HepG2 (cell line): ENCODE measurements around the gene CD7. TPM values are rescaled to one million over a fixed set of nuclear protein-coding genes. Genes with fewer than 3 reads are reported as not detected.

Experiments used
- FOXK1 ChIP-seq: sonication (generic); formaldehyde crosslinking; IDR thresholded peaks from 2 replicates; pipeline ENCODE4 v1.4.0; 2020; ENCODE audit warnings: low read depth, missing genetic modification reagents, borderline replicate concordance
- FOXP1 ChIP-seq, 2 experiments: fragments of 450-650 bp in 1 of 2; IDR thresholded peaks; 2 replicates each; pipeline ENCODE4 v1.6.1; 2017 to 2018; ENCODE audit warnings: antibody characterized with exemption in 1 of 2
- GATAD1 ChIP-seq: IDR thresholded peaks from 2 replicates; pipeline ENCODE4 v1.6.1; 2016; ENCODE audit warnings: missing genetic modification reagents, missing compliant biosample characterization
- HCFC1 ChIP-seq: fragments of 150-350 bp; IDR thresholded peaks from 2 replicates; pipeline ENCODE4 v1.6.1; 2014; ENCODE audit warnings: low read depth, low read length
- HNF4G ChIP-seq, 2 experiments: sonication (generic) in 1 of 2; formaldehyde crosslinking in 1 of 2; IDR thresholded peaks; 2 replicates each; pipeline versions ENCODE4 v1.4.0 to v1.6.1; 2011 to 2020; ENCODE audit warnings: borderline replicate concordance in 2 of 2, low read depth in 2 of 2, mild to moderate bottlenecking in 2 of 2, low read length in 1 of 2, missing genetic modification reagents in 1 of 2, moderate library complexity in 1 of 2
- HOXA7 ChIP-seq: sonication (generic); formaldehyde crosslinking; IDR thresholded peaks from 2 replicates; pipeline ENCODE4 v1.8.1; 2022; ENCODE audit warnings: mild to moderate bottlenecking, missing genetic modification reagents, moderate library complexity
- MIER3 ChIP-seq: IDR thresholded peaks from 2 replicates; pipeline ENCODE4 v1.6.1; 2016; ENCODE audit warnings: missing compliant biosample characterization, borderline replicate concordance
- MTA3 ChIP-seq: sonication (generic); formaldehyde crosslinking; IDR thresholded peaks from 2 replicates; pipeline ENCODE4 v1.4.0; 2020; ENCODE audit warnings: missing genetic modification reagents
- NBN ChIP-seq: fragments of 450-650 bp; conservative IDR thresholded peaks from 2 replicates; pipeline ENCODE4 v1.6.1; 2017
- SMAD1 ChIP-seq: sonication (generic); formaldehyde crosslinking; IDR thresholded peaks from 2 replicates; pipeline ENCODE4 v1.4.0; 2020; ENCODE audit warnings: missing genetic modification reagents, low read depth, mild to moderate bottlenecking, borderline replicate concordance
- SMAD3 ChIP-seq: sonication (generic); formaldehyde crosslinking; IDR thresholded peaks from 2 replicates; pipeline ENCODE4 v1.4.0; 2020; ENCODE audit warnings: missing genetic modification reagents
- ZKSCAN5 ChIP-seq: sonication (generic); formaldehyde crosslinking; IDR thresholded peaks from 2 replicates; pipeline ENCODE4 v1.5.1; 2020; ENCODE audit warnings: mild to moderate bottlenecking, missing genetic modification reagents
- ZNF124 ChIP-seq: sonication (generic); formaldehyde crosslinking; IDR thresholded peaks from 2 replicates; pipeline ENCODE4 v1.4.0; 2020; ENCODE audit warnings: missing genetic modification reagents
- ZNF383 ChIP-seq: sonication (generic); formaldehyde crosslinking; IDR thresholded peaks from 2 replicates; pipeline ENCODE4 v1.4.0; 2020; ENCODE audit warnings: missing genetic modification reagents, mild to moderate bottlenecking, borderline replicate concordance
- ZNF44 ChIP-seq: sonication (generic); formaldehyde crosslinking; IDR thresholded peaks from 2 replicates; pipeline ENCODE4 v1.5.1; 2020; ENCODE audit warnings: mild to moderate bottlenecking, missing genetic modification reagents
- ZNF552 ChIP-seq: sonication (generic); formaldehyde crosslinking; IDR thresholded peaks from 2 replicates; pipeline ENCODE4 v1.9.0; 2022; ENCODE audit warnings: missing genetic modification reagents, mild to moderate bottlenecking, borderline replicate concordance
- ZNF563 ChIP-seq: sonication (generic); formaldehyde crosslinking; IDR thresholded peaks from 2 replicates; pipeline ENCODE4 v1.8.0; 2022; ENCODE audit warnings: mild to moderate bottlenecking, moderate library complexity, missing genetic modification reagents
- polyA plus RNA-seq, 8 experiments: library from polyadenylated mRNA; depleted of rRNA in 3 of 8; stranded (reverse) in 7 of 8; unstranded in 1 of 8; fragments of >200 nt; fragmentation: Illumina TruSeq in 4 of 8; extraction: Trizol in 4 of 8; gene quantifications; 2 replicates each; pipeline versions ENCODE4 v1.2.1 to v1.2.3, GENCODE V29; 2011 to 2016; ENCODE audit warnings: low read depth in 4 of 8, missing spikeins in 1 of 8, mixed read lengths in 1 of 8; ENCODE audit not compliant: insufficient read depth in 1 of 8
- total RNA-seq, 5 experiments: library from RNA; depleted of rRNA; stranded (reverse); fragments of >200 nt; fragmentation: Illumina TruSeq; extraction: Trizol; gene quantifications; 2 replicates each; pipeline ENCODE4 v1.2.3, GENCODE V29; 2016; ENCODE audit warnings: low read depth in 1 of 5
- TF ChIP-seq, protein P1 (sequence below): sonication (generic); formaldehyde crosslinking; conservative IDR thresholded peaks from 2 replicates; pipeline ENCODE4 v1.4.0; 2020; ENCODE audit warnings: missing genetic modification reagents
- TF ChIP-seq, protein P2 (sequence below): sonication (generic); formaldehyde crosslinking; IDR thresholded peaks from 2 replicates; pipeline ENCODE4 v1.4.0; 2020; ENCODE audit warnings: mild to moderate bottlenecking, missing genetic modification reagents
- TF ChIP-seq, protein P3 (sequence below): sonication (generic); formaldehyde crosslinking; conservative IDR thresholded peaks from 2 replicates; pipeline ENCODE4 v1.4.0; 2020; ENCODE audit warnings: mild to moderate bottlenecking, missing genetic modification reagents, moderate library complexity

Gene CD7
- total and polyA plus RNA-seq, 2 of the 13 experiments (the other 11 are each of a cell fraction or from before 2014, with no cell fraction given): 67.6 to 76.4 TPM

DNA sequence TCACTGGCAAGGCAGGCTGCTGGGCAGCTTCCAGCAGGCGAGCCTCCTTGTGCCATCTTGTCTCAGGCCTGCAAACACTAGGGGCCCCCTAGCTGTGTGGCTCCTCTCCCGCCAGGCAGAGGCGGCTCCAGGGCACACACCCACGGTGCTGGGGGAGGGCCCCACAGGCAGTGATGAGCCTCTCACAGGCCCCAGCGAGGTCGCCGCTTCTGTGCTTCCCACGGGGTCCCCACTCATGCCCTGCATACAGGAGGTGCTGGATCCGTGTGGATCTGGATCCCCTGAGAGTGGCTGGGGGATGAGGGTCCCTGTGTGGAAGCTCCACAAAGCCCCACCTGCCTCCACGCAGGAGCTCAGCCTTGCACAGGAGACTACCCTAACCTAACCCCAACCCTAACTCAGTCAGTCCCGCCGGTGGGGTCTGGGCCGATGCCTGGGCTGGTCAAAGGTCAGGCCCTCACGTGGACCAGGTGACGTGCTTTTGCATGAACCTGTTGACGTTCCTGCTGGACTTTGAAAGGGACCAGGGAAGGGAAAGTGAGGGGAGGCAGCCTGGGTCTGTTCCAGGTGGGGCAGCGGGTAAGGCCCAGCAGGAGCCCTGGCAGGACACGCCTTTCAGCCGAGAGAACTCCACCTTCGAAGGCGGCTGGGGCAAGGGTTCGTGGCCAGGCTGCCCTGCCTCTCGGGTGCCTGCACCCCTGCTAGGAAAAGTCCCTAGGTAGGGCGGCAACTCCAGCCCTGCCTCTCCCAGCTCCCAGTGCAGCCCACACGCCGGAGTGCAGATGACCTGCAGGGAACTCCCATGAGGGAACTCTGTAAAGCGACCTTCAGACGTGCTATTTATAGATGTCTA is 11.0 kb upstream of the CD7 start (continued):
- no peak for TF ChIP-seq NBN
- peak; percentile 89; the same call in 1 of the 2 replicates for TF ChIP-seq FOXK1
- TF ChIP-seq GATAD1 (CRISPR knock-in tag): peak; percentile 69
- TF ChIP-seq SMAD1 (CRISPR knock-in tag): no peak
- TF ChIP-seq MTA3 (CRISPR knock-in tag): no peak
- peak; percentile 90 for TF ChIP-seq MIER3
- TF ChIP-seq HNF4G (IDR thresholded peaks at IDR 0.05; ENCODE audit: borderline replicate concordance, low read depth, low read length): peak; percentile 99
- peak; percentile 99 for TF ChIP-seq HNF4G (CRISPR knock-in tag; IDR thresholded peaks at IDR 0.05; ENCODE audit: borderline replicate concordance, low read depth)
- peak; percentile 90; the same call in 1 of the 2 replicates for TF ChIP-seq ZNF563
- TF ChIP-seq HOXA7 (CRISPR knock-in tag): no peak
- no peak; the same call in 1 of the 2 replicates for TF ChIP-seq ZNF44
- TF ChIP-seq SMAD3 (CRISPR knock-in tag): peak; percentile 50
- TF ChIP-seq, protein P1, sequence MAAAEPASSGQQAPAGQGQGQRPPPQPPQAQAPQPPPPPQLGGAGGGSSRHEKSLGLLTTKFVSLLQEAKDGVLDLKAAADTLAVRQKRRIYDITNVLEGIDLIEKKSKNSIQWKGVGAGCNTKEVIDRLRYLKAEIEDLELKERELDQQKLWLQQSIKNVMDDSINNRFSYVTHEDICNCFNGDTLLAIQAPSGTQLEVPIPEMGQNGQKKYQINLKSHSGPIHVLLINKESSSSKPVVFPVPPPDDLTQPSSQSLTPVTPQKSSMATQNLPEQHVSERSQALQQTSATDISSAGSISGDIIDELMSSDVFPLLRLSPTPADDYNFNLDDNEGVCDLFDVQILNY (CRISPR knock-in tag): no peak
- TF ChIP-seq, protein P2, sequence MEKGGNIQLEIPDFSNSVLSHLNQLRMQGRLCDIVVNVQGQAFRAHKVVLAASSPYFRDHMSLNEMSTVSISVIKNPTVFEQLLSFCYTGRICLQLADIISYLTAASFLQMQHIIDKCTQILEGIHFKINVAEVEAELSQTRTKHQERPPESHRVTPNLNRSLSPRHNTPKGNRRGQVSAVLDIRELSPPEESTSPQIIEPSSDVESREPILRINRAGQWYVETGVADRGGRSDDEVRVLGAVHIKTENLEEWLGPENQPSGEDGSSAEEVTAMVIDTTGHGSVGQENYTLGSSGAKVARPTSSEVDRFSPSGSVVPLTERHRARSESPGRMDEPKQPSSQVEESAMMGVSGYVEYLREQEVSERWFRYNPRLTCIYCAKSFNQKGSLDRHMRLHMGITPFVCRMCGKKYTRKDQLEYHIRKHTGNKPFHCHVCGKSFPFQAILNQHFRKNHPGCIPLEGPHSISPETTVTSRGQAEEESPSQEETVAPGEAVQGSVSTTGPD: no peak
- TF ChIP-seq HCFC1: no peak
- TF ChIP-seq ZKSCAN5: peak; percentile 78; the same call in 1 of the 2 replicates
- no peak; the same call in 1 of the 2 replicates for TF ChIP-seq ZNF383 (CRISPR knock-in tag)
- TF ChIP-seq, protein P3, sequence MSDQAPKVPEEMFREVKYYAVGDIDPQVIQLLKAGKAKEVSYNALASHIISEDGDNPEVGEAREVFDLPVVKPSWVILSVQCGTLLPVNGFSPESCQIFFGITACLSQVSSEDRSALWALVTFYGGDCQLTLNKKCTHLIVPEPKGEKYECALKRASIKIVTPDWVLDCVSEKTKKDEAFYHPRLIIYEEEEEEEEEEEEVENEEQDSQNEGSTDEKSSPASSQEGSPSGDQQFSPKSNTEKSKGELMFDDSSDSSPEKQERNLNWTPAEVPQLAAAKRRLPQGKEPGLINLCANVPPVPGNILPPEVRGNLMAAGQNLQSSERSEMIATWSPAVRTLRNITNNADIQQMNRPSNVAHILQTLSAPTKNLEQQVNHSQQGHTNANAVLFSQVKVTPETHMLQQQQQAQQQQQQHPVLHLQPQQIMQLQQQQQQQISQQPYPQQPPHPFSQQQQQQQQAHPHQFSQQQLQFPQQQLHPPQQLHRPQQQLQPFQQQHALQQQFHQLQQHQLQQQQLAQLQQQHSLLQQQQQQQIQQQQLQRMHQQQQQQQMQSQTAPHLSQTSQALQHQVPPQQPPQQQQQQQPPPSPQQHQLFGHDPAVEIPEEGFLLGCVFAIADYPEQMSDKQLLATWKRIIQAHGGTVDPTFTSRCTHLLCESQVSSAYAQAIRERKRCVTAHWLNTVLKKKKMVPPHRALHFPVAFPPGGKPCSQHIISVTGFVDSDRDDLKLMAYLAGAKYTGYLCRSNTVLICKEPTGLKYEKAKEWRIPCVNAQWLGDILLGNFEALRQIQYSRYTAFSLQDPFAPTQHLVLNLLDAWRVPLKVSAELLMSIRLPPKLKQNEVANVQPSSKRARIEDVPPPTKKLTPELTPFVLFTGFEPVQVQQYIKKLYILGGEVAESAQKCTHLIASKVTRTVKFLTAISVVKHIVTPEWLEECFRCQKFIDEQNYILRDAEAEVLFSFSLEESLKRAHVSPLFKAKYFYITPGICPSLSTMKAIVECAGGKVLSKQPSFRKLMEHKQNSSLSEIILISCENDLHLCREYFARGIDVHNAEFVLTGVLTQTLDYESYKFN (CRISPR knock-in tag): peak; percentile 98
- peak; percentile 93 for TF ChIP-seq ZNF552 (CRISPR knock-in tag)
- TF ChIP-seq ZNF124 (CRISPR knock-in tag): no peak
- TF ChIP-seq FOXP1 (IDR thresholded peaks at IDR 0.05): no peak
- TF ChIP-seq FOXP1 (CRISPR knock-in tag; IDR thresholded peaks at IDR 0.05): peak; percentile 73
